Activated T-cell treated with anti-CD3 and anti-CD28 coated beads, Interleukin-2, amount 50 U/mL, for 1 hour (primary cell): ENCODE measurements around the gene NPAS3.

Experiments
- DNase-seq: peaks from one replicate; pipeline ENCODE4 v3.0.0-alpha.2; 2020

NPAS3 gene

DNA sequence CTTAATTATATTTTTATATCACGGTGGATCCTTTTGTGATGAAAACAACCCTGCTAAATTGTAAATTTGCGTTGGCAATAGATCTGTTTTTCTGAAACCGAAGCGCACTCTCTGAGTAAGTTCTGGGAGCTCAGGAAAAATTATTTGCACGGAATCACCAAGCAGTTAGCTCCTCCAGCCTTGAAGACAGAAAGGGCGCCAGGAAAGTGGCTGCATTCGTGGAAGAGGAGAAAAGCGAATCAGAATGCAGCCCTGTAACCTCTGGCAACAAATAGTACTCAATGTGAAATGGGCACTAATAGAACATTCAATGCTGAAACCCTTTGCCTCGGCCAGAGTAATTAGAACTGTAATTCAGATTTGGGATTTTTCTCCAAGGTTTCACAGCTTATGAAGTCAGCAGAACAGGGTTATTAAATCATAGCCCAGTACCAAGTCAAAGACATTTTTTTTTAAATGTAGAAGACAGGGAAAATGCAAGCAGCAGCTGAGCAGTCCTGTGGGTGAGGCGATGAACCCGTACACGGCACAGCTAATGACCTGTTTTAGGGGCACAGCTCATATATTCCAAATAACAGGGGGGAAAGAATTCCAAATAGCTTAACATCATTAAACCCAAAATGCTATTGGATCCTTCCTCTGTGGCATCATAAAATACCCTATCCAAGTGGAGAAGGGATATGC is 760.8 kb downstream of the NPAS3 start:
- no peak for DNase-seq

DNA sequence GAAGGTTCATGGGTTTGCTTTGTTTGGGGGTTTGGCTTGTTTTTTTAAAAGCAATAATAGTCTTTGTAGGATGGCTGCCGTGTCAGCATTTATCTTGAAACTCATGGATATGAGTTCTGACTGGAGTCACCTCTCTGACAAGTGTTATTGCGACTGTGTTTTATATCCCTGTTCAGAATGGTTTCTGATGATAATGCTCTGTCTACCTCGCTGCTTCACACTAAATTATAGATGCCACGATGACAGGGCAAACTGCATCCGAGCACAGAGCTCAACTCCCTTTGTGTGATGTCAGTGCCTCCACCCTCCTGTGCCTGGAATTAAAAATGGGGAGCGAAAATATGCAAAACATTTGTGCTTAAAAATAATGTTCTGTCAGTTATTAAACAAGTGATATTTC is 761.4 kb downstream of the NPAS3 start:
- DNase-seq, result no peak

DNA sequence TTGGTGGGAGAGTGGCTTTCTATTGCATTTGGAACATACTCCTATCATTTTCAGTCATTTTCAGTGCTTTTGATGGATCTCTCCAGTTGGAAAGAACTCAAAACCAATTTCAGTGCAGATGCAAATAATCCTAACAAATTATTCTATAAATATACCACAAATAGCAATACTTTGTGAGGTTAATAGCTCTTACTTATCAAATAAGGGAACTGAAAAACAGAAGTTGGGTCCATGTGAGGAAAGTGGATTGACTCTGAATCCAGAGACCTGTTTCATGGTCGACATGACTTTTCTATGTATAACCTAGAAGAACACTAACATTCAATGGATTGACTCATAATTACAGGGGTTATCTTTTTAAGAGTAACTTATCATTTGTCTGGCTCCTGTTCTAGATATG is 763.6 kb downstream of the NPAS3 start:
- no peak for DNase-seq

DNA sequence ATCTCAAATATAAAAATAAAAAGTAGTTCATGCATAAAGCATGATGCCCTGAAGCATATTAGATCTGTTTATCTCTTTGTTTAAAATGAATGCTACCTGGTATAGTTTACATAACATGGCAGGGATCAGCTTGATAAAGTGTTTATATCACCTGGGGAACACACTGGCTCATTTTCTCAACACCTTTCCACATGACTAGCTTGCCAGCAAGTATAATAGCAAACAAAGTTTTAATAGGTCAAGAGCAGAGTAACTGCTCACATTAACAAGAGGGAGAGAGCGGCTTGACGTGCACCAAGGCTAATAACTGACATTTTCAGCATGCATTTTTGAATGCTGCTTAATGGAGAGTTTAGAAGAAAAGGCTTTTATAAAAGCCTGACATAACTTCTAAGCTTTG is 765.8 kb downstream of the NPAS3 start:
- DNase-seq, result no peak

DNA sequence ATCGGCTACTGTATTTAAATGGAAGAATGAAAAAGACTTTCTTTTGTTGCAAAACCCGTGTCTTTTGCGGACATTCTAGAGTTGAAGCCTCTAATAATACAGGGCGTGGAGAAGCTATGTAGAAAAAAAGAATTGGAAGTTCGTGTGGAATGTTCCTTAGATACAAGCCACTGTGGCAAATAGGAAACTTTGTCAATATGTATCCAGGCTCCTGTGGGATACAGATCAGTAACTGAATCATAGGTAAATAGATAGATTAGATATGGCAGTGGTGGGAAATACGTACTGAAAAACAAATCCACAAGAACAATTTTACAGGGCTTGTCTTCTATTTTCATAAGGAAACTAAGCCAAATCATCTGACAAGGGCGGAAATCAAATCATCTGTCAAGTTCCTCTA is 766.8 kb downstream of the NPAS3 start:
- no peak for DNase-seq

DNA sequence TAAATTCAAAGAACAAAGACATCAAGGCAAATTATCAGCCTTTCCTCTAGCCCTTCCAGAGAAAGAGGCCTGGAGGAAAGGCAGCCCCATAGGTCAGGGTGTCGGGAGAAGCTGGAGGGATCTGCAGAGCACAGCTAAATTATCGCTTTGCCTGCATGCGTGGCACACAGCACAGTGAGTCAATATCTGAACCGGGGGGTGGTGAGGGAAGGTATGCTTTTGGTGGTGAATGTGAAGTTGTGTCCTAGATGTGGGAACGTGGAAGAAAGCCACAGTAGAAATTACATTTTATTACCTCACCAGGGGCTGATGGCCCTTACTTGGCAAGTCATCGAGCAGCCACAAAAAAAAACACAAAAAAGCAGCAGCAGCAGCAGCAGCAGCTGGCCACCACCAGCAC is 769.0 kb downstream of the NPAS3 start:
- DNase-seq, result no peak

DNA sequence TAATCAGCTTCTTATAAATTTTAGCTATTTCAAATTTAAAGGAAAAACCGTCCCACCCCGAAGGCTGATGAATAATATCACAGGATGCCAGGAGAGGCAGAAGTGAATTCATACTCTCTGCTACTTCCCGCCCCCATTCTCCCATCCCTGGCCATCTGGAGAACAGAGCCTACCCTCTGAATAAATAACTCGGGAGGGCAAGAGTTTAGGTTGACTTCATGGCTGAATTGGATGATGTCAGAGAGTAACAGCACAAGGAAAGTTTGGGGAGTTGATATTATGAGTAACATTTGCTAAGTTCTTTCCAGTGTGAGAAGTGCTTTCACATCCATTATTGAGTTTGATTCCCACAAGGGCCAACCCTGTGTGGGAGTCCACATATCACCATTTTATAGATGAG is 770.6 kb downstream of the NPAS3 start:
- DNase-seq, result no peak

DNA sequence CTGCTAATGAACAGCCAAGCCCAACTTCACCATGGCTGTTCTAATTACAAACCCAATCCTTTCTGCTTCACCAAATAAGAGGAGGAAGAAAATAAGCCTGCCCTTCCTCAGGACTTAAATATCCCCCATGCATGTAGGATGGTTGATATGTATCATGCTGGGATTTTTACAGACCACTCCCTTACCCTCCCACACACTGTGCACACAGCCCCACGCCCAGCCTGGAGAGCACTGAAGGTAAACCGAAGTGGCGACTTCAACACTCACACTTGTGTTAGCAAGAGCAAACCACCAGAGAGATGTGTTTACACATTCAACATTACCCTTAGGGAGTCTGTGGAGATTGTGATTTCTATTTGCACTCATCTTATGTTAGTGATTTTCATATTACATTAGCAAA is 771.0 kb downstream of the NPAS3 start:
- DNase-seq, result no peak

DNA sequence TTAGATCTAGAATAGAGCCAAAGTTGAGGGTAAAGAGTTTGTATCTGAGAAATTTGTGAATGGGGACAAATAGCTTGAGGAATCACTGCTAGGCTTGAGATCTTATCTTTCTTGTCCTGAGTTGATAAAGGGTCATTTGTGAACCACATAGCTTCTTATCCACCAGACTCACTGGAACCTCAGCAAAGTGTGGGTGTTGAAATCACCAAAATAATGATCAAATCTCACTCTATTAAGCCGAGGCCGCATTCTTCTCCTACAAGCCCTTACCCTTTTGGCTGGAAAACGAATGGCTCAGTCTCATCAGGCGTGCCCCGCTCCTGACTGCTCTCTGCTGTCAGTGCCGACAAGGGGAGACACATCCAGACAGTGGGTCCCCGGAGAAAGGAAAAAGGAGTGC is 771.6 kb downstream of the NPAS3 start:
- no peak for DNase-seq

DNA sequence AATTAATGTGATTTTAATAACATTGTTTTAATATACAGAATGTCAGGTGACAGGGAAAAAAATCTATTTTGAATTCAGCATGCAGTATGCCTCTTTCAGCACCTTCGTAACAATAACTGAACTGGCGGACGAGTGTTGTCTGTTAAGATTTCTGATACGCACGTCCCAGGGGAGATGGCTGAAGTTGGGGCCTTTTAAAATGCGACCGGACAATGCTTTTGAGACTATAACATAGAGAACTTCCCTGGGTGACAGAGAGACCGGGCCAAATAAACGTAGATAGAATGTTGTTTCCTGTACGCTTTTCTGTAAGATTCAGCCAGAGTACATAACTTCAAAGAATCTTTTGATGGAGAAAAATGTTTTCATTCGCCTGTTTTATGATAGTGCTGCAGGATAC is 772.5 kb downstream of the NPAS3 start:
- DNase-seq, result no peak

DNA sequence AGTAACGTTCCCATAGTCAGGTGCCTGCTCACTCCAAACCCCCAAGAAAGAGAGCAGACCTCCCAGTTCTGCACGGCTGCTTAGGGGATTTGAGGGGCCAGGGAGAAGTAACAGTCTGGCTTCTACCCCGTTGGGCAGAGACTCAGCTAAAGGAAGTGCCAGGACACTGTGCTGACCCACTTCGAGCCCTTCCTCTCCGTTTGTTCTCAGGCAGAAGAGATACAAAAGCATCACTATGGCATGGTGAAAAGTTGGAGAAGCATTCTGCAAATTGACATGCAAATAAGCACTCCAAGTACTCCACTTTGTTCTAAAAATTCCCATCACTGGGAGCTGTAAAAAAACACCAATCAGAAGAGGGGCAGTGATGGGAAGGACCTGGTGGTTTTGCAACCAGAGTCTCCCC is 773.1 kb downstream of the NPAS3 start:
- DNase-seq, result no peak

DNA sequence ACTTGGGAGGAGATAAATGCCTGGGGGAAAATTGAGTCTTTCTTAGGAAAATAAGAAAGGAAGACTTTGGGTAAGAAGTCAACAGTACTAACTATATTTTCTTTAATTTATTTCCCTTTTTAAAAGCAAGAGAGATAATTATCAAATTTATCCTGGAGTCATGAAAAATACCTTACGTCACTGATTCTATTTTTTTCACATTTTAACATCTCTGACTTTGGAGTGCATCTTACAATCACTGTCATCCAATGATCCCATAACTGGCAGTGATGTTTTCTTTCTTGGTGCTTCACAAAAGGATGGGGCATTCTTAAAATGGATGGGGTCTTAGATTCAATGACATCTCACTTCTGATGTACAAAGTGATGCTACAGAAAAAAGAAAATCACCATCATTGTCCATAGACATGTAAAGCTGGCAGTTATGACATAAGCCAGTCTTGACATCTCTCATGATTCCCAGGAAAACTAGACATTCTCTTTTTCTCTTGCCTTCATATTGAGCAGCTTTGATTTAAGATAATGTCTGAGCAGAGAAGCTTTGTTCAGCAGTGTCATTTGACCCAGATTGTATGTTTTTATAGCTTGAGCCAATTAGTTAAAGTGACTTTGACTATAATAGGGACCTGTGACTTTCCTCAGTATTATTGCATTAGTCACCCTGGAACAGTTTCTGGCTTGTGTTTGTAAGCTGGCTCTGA is 776.0 kb downstream of the NPAS3 start:
- DNase-seq, result no peak

DNA sequence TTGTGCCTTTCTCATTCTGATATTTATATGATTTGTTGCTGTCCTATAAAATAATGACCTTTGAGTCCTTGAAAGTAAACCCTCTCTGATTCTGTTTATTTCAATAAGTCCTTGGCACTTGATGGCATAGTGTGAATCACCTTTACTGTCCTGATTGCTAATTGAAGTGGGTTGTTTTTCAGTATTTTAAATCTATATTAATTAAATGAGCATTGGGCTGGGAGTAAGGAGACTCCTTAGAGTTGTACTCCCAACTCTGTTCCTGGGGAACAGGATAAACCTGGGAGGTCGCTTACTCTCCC is 776.5 kb downstream of the NPAS3 start:
- no peak for DNase-seq

DNA sequence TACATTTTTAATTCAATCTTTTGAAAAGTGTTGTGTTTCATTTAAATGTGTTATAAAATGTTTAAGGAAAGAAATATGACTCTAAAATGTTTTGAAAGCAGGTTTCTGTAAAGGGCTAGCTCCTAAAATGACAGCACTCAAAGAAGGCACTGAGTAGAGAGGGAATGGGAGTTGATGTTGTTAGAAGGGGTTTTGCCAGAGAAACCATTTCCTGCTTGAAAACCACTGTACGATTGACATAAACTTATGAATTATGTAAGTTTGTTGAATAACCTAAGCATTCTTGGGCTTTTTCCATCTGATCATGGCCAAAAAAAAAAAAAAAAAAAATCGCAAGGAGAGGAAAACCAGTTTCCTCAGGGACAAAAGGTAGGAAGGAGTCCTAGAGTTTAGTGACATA is 778.2 kb downstream of the NPAS3 start:
- no peak for DNase-seq

DNA sequence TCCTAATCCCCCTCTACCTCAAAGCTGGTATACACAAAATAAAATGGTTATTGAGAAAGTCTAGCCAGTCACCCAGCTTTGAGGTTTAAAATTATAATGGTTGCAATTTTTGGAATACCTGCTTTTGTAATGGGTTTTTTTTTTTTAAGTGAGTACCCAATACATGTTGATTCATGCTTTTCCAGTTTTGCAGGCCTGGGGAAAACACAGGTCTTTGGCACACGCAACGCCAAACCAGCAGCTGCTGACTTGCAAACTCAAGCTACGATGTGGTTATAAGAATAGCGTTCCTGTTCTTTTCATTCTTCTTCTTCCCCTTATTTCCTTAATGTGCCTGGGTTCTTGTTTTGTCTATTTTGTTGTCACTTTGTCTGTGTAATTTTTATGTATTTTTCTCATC is 779.2 kb downstream of the NPAS3 start:
- no peak for DNase-seq

DNA sequence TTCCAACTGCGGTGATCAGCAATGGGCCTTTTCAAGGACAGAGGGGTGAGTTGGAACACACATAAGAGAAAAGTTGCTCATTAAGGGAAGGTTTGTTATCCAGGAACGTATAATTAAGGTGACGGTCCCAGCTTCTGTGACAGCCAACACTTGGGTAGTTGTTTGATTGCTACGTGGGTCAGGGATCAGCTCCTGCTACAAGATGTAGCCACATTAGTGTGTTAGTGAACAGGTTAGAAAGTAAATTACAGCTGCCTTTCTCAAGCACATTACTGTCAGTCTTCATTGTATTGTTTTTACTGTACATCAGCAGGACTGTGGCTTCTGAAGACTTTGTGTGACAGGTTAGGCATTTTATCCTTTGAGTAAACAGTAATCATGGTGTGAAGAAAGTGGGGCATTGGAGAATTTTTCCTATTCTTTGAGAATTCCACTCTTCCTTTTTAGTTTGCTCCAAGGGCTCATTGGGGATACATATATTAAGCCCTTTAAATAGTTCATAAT is 781.7 kb downstream of the NPAS3 start:
- DNase-seq, result no peak

DNA sequence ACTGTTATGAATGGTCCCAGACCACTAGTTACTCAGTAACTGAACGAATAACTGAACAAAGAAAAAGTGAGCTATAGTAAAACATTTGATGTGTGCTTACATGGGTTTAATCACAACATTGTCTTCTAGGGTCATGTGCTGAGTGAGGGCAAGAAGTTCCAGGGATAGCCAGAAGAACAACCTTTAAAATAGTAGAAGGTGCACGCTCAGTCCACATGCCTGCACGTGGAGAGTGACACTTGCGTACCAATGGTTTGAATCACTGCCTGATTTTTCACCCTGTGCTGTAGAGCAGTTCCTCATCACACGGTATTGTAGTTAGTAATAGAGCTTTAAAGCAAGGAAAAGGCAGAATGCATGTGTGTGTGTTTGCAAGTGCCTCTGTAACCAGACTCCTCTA is 788.0 kb downstream of the NPAS3 start:
- DNase-seq, result no peak

DNA sequence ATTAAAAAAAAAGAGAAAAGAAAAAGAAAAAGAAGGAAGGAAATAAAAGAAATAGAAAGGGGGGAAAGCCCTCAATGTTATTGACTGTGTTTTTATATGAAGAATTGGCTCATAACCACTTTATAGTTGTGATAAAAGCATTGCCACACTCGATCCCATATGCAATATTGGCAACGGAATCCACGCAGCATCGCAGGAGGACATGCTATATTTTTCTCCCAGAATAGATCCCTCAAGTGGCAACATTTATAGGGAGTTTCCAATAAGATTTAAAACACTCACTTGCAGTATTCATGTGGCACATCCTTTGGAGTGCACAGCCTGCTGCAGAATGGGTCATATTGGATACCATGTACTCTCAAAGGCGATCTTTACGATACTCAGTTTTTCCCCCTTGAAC is 788.9 kb downstream of the NPAS3 start:
- DNase-seq, result no peak

DNA sequence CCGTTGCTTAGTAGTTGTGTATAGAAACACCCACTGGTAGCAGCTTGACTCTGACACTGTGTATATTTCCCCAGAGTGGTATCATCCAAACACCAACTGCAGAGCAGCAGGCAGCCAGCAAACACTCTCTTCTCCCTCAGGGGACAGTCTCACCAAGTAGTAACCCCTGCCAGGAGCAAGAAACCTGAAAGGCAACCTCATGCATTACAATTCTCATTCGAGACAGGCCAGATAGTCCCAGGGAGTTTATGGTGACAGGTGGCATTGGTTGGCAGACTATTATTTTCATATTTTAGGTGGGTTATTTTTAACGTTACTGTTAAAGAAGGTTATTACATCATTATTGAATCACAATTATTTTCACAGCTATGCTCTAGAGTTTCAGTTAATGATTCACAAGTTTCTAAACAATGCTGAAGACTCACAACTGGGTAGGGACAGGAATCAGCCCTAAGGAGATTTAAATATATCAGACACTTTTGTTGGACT is 789.4 kb downstream of the NPAS3 start:
- no peak for DNase-seq

DNA sequence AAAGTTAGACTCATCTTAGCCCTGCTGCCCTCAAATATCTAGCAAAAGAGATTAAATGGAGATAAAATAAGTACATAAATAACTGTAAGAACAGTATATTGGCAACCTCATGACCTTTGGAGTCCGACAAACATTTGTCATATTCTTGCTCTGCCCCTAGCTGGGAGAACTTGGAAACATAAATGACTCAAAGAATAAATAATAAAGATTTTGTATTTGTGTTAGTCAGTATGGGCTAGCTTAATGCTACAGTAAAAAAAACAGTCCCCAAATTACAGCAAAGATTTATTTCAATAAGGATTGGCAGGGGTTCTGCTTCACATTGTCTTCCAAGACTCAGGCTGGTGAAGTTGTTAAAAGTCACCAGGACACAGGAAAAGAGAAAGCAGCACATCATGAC is 791.5 kb downstream of the NPAS3 start:
- DNase-seq, result no peak

DNA sequence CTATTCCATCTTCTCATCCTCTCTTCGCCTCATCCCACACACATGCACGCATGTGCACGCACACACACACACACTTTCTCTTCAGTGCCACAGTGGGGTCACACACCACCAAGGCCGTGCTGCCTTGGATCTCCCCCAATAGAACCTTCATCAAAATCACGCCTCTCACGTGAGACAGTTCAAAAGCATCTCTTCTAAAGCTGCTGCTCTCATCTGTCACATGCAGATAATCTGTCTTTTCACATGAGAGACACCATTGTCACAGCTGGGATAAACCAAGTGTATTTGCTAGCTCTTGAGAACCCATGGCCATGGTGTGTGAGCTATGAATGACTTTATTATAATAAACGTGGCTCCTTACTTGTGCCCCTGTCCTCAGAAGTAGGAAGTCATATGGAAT is 793.5 kb downstream of the NPAS3 start:
- DNase-seq, result no peak

DNA sequence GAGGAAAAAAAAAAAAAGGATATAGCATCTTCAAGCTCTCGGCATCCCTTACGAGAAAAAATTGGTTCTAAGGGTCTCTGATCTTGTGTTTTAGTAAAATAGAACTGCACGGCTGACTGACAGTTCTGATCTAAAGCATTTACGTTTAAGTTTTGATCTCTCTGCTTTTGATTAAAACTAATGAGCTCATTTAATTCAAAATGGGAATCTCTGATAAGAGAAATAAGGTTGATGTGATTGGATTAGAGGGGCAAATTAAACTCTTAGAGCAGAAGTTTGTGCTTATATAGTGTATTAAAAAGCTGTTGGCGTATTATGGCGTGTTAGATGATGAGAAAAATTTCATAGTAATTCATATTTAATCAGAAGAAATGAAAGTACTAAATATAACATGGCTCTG is 794.6 kb downstream of the NPAS3 start:
- DNase-seq, result no peak

DNA sequence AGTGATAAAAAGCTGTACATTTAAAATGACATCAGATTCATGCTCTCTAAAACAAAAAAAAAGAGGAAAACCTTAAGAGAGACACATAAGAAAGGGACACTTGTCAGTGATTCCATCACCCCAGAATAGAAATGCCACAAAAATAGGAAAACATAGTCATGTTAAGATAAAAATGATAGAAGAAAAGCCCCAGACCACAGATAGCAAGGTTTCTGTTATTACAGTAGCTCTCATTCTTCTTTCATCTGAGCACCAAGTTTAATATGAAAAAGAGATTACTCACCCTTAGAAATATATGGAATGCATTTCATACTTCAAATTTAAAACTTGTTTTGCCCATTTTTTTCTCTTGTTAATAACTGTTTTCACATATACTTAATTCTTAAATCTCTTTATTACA is 795.0 kb downstream of the NPAS3 start:
- DNase-seq, result no peak

DNA sequence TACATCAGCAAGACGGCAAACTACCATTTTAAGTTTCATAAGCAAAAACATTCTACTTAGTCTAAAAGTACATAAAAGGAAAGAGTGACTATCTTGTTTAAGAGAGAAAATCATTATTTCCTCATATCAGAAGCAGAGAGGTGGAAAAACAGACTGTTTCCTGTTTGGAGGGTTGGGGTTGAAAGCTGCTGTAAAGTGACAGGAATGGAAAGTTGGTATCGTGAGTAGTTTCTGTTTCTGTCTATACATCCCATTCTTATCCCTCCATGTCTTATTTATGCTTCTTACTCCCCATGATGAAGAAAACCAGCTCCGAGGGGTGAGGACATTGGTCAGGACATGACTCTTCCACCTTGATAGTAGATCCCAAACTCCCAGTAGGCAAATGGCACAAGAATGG is 795.7 kb downstream of the NPAS3 start:
- DNase-seq, result no peak

DNA sequence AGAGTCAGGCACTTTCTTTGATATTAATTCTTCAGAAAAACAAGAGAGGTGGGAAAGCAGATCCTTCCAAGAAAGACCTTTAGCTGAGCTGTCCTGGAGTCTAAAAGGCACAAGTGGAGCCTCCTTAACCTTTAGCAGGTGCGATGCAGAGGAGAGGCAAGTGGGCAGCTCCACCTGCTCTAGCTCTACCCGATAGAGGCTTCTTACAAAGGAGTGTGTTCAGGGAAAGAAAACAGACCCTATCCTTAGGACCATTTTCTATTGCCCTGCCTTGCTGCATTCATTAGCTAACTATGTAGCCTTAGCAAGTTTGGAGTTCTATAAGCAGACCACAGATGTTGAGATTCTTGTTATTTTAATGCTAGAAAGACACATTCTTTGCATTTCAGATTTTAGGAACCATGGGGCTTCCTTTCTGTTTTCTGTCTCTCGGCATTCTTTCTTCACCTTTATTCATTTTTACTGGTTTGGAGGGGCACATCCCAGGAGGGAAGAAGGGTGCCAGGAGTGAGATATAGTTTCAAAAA is 797.7 kb downstream of the NPAS3 start:
- no peak for DNase-seq
